Fibroblast of lung (primary cell): ENCODE measurements around the gene CLEC16A. TPM values are rescaled to one million over a fixed set of nuclear protein-coding genes. Genes with fewer than 3 reads are reported as not detected.

ENCODE experiments used
- DNase-seq, 2 donors: peaks; one replicate each; pipeline versions ENCODE4 v3.0.0 to v3.0.0-alpha.2; 2010; ENCODE audit warnings: low read depth in 2 of 2
- H2AFZ ChIP-seq: 2 replicates; pipeline ENCODE4 v1.5.1; 2012; ENCODE audit warnings: low read length, control low read depth, inconsistent platforms
- H3K27ac ChIP-seq: 2 replicates; pipeline ENCODE4 v1.5.1; 2011; ENCODE audit warnings: low read length, control low read depth; ENCODE audit not compliant: insufficient read depth
- H3K27me3 ChIP-seq: 2 replicates; pipeline ENCODE4 v1.5.1; 2011; ENCODE audit warnings: mild to moderate bottlenecking, low read length; ENCODE audit not compliant: control insufficient read depth, insufficient read depth
- H3K36me3 ChIP-seq: 2 replicates; pipeline ENCODE4 v1.5.1; 2011; ENCODE audit warnings: low read length; ENCODE audit not compliant: control insufficient read depth, insufficient read depth
- H3K4me1 ChIP-seq: 2 replicates; pipeline ENCODE4 v1.5.1; 2011; ENCODE audit warnings: low read length; ENCODE audit not compliant: control insufficient read depth, insufficient read depth; ENCODE audit errors: extremely low read depth
- H3K4me2 ChIP-seq: 2 replicates; pipeline ENCODE4 v1.5.1; 2011; ENCODE audit warnings: low read length, control low read depth; ENCODE audit not compliant: insufficient read depth; ENCODE audit errors: extremely low read depth
- H3K4me3 ChIP-seq, 4 experiments: fragments of 200-600 bp in 1 of 4; sonication (generic) in 1 of 4; replicated peaks in 1 of 4; 2 replicates each; pipeline ENCODE4 v1.5.1; 2011 to 2016; ENCODE audit warnings: low read length in 4 of 4, low read depth in 3 of 4, mild to moderate bottlenecking in 3 of 4, control low read depth in 2 of 4, inconsistent platforms in 1 of 4, mixed read lengths in 1 of 4; ENCODE audit not compliant: insufficient read depth in 1 of 4; ENCODE audit errors: control extremely low read depth in 1 of 4
- H3K79me2 ChIP-seq: 2 replicates; pipeline ENCODE4 v1.5.1; 2012; ENCODE audit warnings: mild to moderate bottlenecking, low read length, inconsistent platforms; ENCODE audit not compliant: control insufficient read depth, insufficient read depth
- H3K9ac ChIP-seq: 2 replicates; pipeline ENCODE4 v1.5.1; 2011; ENCODE audit warnings: mild to moderate bottlenecking, low read length, control low read depth; ENCODE audit not compliant: insufficient read depth
- H3K9me3 ChIP-seq: 2 replicates; pipeline ENCODE4 v1.5.1; 2012; ENCODE audit warnings: low read depth, low read length; ENCODE audit not compliant: control insufficient read depth, insufficient read depth
- H4K20me1 ChIP-seq: 2 replicates; pipeline ENCODE4 v1.5.1; 2011; ENCODE audit warnings: low read length; ENCODE audit not compliant: control insufficient read depth, insufficient read depth; ENCODE audit errors: extremely low read depth
- EZH2 ChIP-seq: IDR thresholded peaks from 2 replicates; pipeline ENCODE4 v1.5.1; 2012; ENCODE audit warnings: low read length, control low read depth, mild to moderate bottlenecking; ENCODE audit errors: missing control alignments
- polyA plus RNA-seq, 2 donors: library from polyadenylated mRNA; depleted of rRNA in 1 of 2; stranded (reverse) in 1 of 2; unstranded in 1 of 2; fragments of >200 nt; gene quantifications; 2 replicates each; pipeline ENCODE4 v1.2.1, GENCODE V29; 2011 to 2012; ENCODE audit warnings: missing spikeins in 1 of 2
- total RNA-seq: library from RNA; depleted of rRNA; stranded (reverse); fragments of >200 nt; gene quantifications from 2 replicates; pipeline ENCODE4 v1.2.1, GENCODE V29; 2014
- TF ChIP-seq, protein P1 (sequence below), 2 donors: IDR thresholded peaks in 1 of 2; conservative IDR thresholded peaks in 1 of 2; 1 replicate in 1 of 2; 2 replicates in 1 of 2; pipeline ENCODE4 v1.5.1; 2011 to 2012; ENCODE audit warnings: low read length in 2 of 2, control low read depth in 1 of 2, inconsistent platforms in 1 of 2, low read depth in 1 of 2, mild to moderate bottlenecking in 1 of 2

The CLEC16A gene
- total and polyA plus RNA-seq, 2 donors (not counting 1 experiment from before 2014, with no cell fraction given): 9.1 to 22.0 TPM

- Histone ChIP-seq H3K9ac (no peak overlapping the region), H3K4me1 (peaks cover 16% of the 10 kb centered on the region), H3K79me2 (no peaks in the 10 kb centered on the region), H2AFZ (no peak overlapping the region), H3K27ac (no peak overlapping the region), H3K27me3 (no peaks in the 10 kb centered on the region), H3K4me3 (no peak overlapping the region), H3K9me3 (no peaks in the 10 kb centered on the region), H3K4me2 (no peak overlapping the region), H3K36me3 (peaks cover 5% of the 10 kb centered on the region), H4K20me1 (no peaks in the 10 kb centered on the region)
- no peak for DNase-seq
- no peak for TF ChIP-seq EZH2
- TF ChIP-seq, protein P1, sequence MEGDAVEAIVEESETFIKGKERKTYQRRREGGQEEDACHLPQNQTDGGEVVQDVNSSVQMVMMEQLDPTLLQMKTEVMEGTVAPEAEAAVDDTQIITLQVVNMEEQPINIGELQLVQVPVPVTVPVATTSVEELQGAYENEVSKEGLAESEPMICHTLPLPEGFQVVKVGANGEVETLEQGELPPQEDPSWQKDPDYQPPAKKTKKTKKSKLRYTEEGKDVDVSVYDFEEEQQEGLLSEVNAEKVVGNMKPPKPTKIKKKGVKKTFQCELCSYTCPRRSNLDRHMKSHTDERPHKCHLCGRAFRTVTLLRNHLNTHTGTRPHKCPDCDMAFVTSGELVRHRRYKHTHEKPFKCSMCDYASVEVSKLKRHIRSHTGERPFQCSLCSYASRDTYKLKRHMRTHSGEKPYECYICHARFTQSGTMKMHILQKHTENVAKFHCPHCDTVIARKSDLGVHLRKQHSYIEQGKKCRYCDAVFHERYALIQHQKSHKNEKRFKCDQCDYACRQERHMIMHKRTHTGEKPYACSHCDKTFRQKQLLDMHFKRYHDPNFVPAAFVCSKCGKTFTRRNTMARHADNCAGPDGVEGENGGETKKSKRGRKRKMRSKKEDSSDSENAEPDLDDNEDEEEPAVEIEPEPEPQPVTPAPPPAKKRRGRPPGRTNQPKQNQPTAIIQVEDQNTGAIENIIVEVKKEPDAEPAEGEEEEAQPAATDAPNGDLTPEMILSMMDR (conservative IDR thresholded peaks at IDR 0.05 in 1 of 2, IDR thresholded peaks at IDR 0.05 in 1 of 2; ENCODE audit: low read depth in 1 of 2, low read length in 2 of 2): no peak
These were observed 107.1 kb downstream of the CLEC16A start for GRCh38 chr16:11051430-11051829.

DNA sequence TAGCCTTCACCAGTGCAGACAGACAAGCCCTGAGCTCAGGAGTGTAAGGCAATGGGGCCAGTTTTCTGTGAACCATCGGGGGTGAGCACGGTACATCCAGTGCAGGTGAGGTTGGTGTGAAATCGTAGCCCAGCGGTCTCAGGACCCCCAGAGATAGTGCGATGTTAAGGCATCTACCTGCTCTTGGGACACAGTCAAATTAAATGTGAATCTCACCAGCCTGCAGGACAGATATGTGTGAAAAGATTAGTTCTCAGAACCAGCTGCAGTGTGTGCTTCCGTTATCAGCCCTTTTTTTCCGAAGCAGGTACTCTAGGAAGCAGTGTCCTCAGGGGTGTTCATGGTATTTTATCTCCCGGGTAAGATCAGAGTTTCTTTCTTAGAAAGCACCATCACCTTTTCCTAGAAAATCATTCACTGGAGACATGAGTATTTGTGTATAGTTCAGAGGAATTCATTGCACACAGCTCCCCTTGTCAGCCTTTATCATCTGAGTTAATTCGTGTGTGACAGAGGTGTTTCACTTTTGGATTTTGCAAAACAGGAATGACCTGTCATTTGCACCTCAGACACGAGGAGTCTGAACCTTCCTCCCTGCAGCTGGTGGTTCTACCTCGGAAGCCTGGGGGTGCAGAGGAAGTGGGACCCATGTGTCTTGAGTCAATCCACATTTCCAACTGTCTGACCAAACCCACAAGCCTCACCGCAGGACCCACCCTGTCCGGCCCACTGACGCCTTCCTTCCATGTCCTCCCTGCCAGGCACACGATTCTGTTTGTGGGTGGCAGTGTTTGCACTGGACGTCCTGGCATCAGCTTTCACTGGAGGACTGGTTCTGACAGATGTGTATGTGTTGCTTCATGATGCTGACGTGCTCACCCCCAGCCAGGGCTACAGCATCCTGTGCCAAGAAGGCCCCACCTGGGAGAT is 107.8 kb downstream of the CLEC16A start:
- Histone ChIP-seq H2AFZ (no peak overlapping the region), H3K9me3 (no peaks in the 10 kb centered on the region), H3K9ac (no peak overlapping the region), H4K20me1 (no peaks in the 10 kb centered on the region), H3K4me2 (no peak overlapping the region), H3K4me3 (no peak overlapping the region), H3K27me3 (no peaks in the 10 kb centered on the region), H3K27ac (no peak overlapping the region), H3K36me3 (peaks cover 5% of the 10 kb centered on the region), H3K79me2 (no peaks in the 10 kb centered on the region), H3K4me1 (peaks cover 12% of the 10 kb centered on the region)
- peak in 1 of 2 donors; percentile 18 for DNase-seq
- TF ChIP-seq EZH2: no peak
- TF ChIP-seq, protein P1 (conservative IDR thresholded peaks at IDR 0.05 in 1 of 2, IDR thresholded peaks at IDR 0.05 in 1 of 2; ENCODE audit: low read depth in 1 of 2, low read length in 2 of 2): no peak

DNA sequence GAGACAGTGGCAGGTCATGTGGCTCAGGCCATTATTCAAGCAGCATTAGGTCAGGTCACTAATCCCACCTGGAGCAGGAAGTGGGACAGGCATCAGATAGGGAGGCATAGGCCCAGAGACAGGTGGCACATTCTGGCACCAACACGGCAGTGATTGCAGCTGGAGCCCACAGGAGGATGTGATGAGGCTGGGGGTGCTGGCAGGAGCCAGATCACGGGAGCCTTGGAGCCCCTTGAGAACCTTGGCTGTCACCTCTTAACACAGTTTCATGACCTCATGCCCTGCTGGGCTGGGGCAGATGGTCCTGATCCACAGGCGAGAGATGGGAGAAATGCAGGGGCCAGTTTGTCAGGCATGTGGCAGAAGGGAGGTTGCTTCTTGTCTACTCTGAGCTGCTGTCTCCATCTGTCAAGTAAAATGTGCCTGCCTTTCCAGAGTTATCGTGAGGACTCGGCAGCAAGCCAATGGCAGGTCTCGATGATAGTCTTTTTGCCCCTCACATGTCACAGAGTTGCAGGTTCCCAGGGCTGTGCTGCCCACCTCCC is 109.6 kb downstream of the CLEC16A start:
- Histone ChIP-seq H3K4me1 (peaks cover 4% of the 10 kb centered on the region), H3K9ac (no peak overlapping the region), H4K20me1 (no peaks in the 10 kb centered on the region), H3K79me2 (no peaks in the 10 kb centered on the region), H3K27ac (no peak overlapping the region), H3K36me3 (peaks cover 2% of the 10 kb centered on the region), H2AFZ (no peak overlapping the region), H3K9me3 (no peaks in the 10 kb centered on the region), H3K4me3 (no peak overlapping the region), H3K27me3 (no peaks in the 10 kb centered on the region), H3K4me2 (no peak overlapping the region)
- no peak for TF ChIP-seq EZH2
- DNase-seq: no peak
